NCI-H187 treated with DMSO at 0.1 percent for 48 hours (cell line): ENCODE data around the gene MFAP4.

ENCODE experiments used
- DNase-seq: peaks from one replicate; lab custom pipeline; 2025; lab: John Stamatoyannopoulos, UW

MFAP4 gene

DNA sequence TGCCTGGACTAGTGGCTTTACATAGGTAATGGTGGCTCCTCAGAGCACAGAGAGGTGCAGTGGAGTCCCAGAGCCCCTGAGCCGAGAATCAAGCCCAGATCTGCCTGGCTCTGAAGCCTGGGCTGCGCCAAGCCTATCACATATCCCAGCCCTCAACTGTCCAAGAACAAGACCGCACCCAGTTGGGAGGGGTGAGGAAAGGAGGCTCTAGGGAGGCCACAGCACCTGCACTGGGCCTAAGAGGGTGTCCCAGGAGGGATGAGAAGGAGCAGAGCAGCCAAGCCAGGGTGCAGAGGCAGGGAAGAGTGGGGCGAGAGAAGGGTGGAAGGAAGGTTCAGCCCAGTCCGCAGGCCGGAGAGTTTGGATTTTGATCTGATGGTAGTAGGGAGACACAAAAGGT, 23.1 kb upstream of the MFAP4 start:
- no peak for DNase-seq

DNA sequence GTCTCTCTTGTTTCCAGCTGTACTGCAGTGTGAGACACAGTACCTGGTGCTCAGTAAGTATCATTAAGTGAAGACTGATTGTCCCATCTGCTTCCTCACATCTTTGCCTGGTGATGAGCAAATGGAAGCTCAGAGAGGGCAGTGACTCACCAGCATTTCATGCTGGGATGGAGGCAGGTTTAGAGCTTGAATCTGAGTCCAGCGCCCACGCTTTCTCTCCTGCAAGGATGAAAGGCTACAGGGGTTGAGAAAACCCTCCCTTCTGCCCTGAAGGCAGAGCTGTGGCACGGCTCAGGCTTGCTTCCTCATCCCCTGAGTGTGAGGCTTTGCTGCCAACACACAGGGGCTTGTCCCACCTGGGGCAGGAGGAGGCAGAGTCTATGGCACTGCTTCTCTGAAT, 22.5 kb upstream of the MFAP4 start:
- no peak for DNase-seq

DNA sequence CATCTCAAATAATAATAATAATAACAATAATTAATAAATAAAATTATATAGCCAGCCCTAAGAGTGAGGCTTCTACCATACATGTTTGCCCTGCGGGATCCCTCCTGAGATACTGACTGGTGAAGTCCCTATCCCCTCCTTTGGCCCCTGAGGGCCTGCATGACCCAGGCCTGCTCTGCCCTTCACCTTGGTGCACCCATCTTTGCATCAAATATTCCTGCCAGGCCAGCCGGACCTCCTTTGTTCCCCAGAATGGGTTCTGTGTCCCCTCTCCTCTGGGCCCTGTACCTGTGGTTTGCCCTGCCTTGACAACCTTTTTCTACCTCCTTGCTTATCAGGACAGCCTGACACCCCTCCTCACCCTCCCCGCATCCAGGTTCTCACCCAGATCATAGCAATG, 22.1 kb upstream of the MFAP4 start:
- no peak for DNase-seq

DNA sequence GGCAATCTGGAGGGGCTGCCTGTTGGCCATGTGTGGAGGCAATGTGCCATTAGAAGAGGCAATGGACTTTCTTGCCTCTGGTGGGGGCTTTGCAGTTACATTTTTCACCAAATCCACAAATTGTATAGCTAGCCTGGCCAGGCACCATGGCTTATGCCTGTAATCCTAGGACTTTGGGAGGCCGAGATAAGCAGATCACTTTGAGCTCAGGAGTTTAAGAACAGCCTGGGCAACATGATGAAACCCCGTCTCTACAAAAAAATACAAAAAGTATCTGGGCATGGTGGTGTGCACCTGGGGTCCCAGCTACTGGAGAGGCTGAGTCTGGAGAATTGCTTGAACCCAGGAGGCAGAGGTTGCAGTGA, 21.3 kb upstream of the MFAP4 start:
- no peak for DNase-seq

- no peak for DNase-seq
These were observed 20.8 kb upstream of the MFAP4 start for GRCh38 chr17:19407601-19408345.

DNA sequence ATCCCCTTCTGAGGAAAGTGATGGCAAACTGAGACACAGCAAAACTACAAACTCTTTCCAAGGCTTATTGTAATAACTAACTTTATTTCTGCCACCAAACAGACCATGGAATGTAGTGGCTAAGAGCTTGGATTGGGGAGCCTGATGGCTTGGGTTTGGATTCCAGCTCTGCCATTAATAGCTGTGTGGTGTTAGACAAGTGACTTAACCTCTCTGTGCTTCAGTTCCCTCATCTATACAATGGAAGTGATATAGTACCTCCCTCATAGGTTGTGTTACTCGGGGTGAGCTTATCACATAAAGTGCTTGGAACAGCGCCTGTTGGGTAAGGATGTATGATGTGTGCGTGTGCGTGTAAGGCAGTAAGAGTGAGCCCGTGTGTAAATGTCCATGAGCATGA, 18.1 kb upstream of the MFAP4 start:
- no peak for DNase-seq

GRCh38 chr17:19404264-19404663, 17.3 kb upstream of the MFAP4 start:
- DNase-seq, result no peak

GRCh38 chr17:19403021-19403420, 16.0 kb upstream of the MFAP4 start:
- DNase-seq, result no peak

DNA sequence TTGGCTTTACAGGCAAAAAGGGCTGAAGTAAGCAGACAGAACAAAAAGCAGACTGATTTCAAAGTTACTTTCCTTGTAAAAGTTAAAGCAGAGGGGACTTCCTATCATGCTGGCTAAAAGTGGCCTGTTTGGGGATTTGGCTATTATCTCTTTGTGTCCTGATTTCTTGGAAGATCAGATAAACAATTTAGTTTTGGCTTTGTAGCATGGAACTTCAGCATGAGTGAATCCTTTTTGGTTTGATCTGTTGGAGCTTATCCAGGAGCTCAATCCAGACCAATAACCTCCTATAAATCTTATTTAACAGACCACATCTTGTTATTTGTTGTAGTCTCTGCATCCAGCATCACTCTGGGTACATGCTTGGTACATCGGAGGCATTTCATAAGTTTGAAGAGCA, 15.2 kb upstream of the MFAP4 start:
- DNase-seq, result no peak

GRCh38 chr17:19401321-19402010, 14.5 kb upstream of the MFAP4 start:
- DNase-seq, result no peak

DNA sequence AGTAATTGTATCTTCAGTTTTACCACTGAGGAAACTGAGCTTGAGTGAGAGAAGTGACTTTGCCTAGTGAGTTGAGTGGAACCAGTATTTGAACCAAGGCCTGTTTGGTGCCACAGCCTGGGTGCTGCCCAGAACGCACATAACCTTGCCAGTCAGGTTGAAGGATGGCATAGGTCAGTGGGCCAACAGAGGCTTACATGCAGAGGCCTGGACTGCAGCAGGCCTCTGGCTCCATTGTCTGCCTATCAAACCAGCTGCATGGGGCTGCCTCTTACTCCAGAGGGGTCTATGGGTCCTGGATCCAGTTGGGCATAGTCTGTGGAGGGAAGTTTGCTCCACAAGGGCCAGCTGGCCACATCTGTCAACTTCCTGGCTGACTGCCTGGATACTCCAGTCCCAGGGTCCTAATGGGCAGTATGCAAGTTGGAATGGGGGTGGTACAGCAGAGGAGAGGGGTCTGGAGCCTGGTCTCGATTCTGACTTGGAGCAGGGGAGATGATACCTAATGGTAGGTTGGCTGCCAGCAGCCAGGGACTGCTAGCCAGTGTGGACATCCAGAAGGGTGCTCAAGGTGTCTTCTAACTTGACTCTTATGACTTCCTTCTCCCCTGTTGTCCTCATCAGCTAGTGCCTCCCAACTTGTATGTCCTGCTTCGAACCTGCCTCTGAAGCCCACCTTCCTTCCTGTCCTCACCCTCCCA, 12.9 kb upstream of the MFAP4 start:
- no peak for DNase-seq

GRCh38 chr17:19398301-19399181, 11.6 kb upstream of the MFAP4 start:
- no peak for DNase-seq

DNA sequence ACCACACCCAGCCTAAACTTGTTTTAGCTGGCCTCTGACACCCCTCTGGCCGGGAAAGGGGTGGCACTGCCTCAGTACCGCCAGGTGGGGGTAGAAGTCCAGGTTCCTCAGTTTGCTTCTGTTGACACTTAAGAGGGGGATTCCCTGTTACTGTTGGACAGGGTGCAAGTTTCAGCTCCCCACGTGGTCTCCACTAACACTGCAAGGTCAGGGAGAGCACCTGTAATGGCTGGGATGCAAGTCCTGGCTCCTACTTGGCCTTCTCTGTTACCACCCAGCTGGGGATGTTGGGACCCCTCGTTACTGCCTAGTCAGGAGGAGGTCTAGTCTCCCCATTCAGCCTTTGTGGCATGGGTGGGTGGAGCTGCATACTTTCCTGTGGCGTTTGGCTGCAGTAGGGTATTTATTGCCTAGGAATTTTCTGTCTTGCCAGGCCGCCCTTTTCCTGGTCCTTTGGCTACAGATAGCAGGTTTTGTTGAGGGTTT, 10.6 kb upstream of the MFAP4 start:
- DNase-seq, result no peak

DNA sequence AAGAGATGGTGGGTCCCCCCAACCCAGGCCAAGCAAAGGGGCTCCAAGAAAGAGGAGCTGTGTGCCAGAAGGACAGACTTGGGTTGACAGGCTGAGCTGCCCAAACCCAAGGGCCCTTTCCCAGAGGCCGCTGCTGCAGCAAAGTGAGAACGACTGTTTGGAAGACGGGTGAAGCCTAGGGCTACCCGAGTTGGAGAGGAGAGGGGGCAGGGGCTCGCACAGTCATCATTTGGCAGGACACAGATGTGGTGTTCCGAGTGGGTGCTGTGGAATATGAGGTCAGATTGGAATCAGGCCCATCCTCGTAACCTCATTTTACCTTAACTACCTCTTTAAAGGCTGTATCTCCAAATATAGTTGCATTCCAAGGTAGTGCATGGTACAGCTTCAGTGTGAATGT, 5.3 kb upstream of the MFAP4 start:
- no peak for DNase-seq

- DNase-seq, result no peak
These were observed 4.4 kb upstream of the MFAP4 start for GRCh38 chr17:19391432-19391831.

- DNase-seq, result no peak
These were observed 4.0 kb upstream of the MFAP4 start for GRCh38 chr17:19390951-19391350.

DNA sequence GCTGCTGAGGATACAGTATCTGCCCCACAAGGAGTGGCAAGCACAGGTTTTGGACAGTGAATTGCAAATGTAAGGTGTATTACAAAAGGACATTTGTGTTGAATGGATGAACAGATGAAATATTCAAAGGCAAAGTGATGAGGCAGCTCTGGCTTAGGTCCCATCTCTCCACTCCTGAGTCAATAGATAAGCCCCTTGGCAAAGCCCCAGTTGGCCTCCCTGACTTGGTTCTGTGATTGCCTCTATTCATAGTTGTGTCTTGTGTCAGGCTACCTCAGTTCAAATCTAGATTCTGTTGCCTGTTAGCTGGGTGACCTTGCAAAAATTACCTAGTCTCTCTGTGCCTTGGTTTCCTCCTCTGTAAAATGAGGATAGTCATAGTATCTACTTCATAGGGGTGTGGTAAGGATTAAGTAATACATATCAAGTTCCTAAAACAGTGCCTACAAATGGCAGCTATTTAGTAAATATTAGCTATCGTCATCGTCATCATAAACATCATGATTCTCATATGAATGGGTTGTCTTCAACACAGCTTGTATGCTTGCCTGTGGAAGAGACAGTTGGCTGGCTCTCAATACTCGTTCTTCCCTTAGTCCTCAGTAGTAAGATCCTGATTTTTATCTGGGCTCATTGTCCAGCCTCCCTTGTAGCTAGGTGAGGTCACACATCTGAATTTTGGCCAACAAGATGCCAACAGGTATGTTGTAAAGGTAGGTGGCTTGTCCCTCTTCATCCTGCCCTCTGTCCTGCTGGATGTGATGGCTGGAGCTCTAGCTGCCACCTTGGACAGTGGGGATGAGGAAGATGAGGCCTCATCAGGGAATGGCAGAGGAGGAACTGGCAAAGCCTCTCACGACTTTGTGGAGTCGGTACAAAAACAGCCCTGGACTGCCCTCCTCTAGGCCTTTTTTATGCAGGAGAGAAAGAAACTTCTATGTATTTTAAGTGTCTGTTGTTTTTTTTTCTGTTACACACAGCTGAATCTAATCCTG, 2.1 kb upstream of the MFAP4 start:
- no peak for DNase-seq

GRCh38 chr17:19387921-19388521, 1.0 kb upstream of the MFAP4 start:
- no peak for DNase-seq

- DNase-seq, result no peak
These were observed 700 bp downstream of the MFAP4 start for GRCh38 chr17:19386051-19386929.
